IMR-90 (cell line): Measurements from ENCODE around the gene CREBBP. TPM values are rescaled to one million over a fixed set of nuclear protein-coding genes. Genes with fewer than 3 reads are reported as not detected.

Source experiments
- ATAC-seq: fragments of 200-7000 bp; cut with Tn5 transposase; 2 replicates; pipeline ENCODE4 v1.9.1; 2020; ENCODE audit warnings: low read depth, mild to moderate bottlenecking, moderate library complexity
- BruUV-seq: library from RNA; stranded (reverse); fragments of 400-500 nt; replicated peaks from 2 replicates; lab custom pipeline; 2021; lab: Mats Ljungman, UMichigan
- CTCF ChIA-PET: fragments of 300-600 bp; formaldehyde crosslinking; extraction: SDS; loops from one replicate; lab custom pipeline; 2021; ENCODE audit warnings: antibody characterized with exemption; lab: Yijun Ruan, JAX
- POLR2A ChIA-PET: fragments of 300-600 bp; sonication (Branson Sonifier 250); formaldehyde crosslinking; loops from one replicate; lab custom pipeline; 2022; ENCODE audit warnings: antibody characterized with exemption; ENCODE audit not compliant: unreplicated experiment; lab: Charles Lee
- DNase-seq: peaks from one replicate; pipeline ENCODE4 v3.0.0; 2013
- H2AFZ ChIP-seq: replicated peaks from 2 replicates; pipeline ENCODE3; 2013; ENCODE audit warnings: low read length, mild to moderate bottlenecking; ENCODE audit not compliant: poor library complexity
- H2AK5ac ChIP-seq: 2 replicates; pipeline ENCODE4 v1.6.1; 2013; ENCODE audit warnings: low read depth, low read length, inconsistent platforms
- H2AK9ac ChIP-seq: replicated peaks from 2 replicates; pipeline ENCODE3; 2013; ENCODE audit warnings: mild to moderate bottlenecking, low read depth, low read length, moderate library complexity; ENCODE audit not compliant: poor library complexity
- H2BK120ac ChIP-seq: 2 replicates; pipeline ENCODE4 v1.6.1; 2013; ENCODE audit warnings: low read depth, low read length, inconsistent platforms
- H2BK15ac ChIP-seq: 3 replicates; pipeline ENCODE4 v1.6.1; 2013; ENCODE audit warnings: low read depth, low read length, inconsistent platforms
- H2BK20ac ChIP-seq: 2 replicates; pipeline ENCODE4 v1.6.1; 2013; ENCODE audit warnings: low read depth, mild to moderate bottlenecking, inconsistent platforms, low read length, moderate library complexity
- H2BK5ac ChIP-seq: 2 replicates; pipeline ENCODE4 v1.6.1; 2013; ENCODE audit warnings: mild to moderate bottlenecking, low read depth, low read length, inconsistent platforms; ENCODE audit not compliant: poor library complexity, severe bottlenecking
- H3K14ac ChIP-seq: replicated peaks from 2 replicates; pipeline ENCODE4 v1.6.1; 2013; ENCODE audit warnings: low read depth, low read length, inconsistent platforms
- H3K18ac ChIP-seq: 2 replicates; pipeline ENCODE4 v1.6.1; 2013; ENCODE audit warnings: low read depth, low read length, control low read depth
- H3K23ac ChIP-seq: 2 replicates; pipeline ENCODE4 v1.6.1; 2013; ENCODE audit warnings: low read depth, low read length, inconsistent platforms
- H3K27ac ChIP-seq: 2 replicates; pipeline ENCODE4 v1.5.1; 2013; ENCODE audit warnings: mild to moderate bottlenecking, control low read depth, low read length; ENCODE audit not compliant: insufficient read depth
- H3K27me3 ChIP-seq: 2 replicates; pipeline ENCODE4 v1.6.1; 2013; ENCODE audit warnings: low read length; ENCODE audit not compliant: control insufficient read depth, insufficient read depth
- H3K36me3 ChIP-seq: 2 replicates; pipeline ENCODE4 v1.6.1; 2013; ENCODE audit warnings: low read length, mixed read lengths; ENCODE audit not compliant: control insufficient read depth, insufficient read depth
- H3K4ac ChIP-seq: 2 replicates; pipeline ENCODE4 v1.6.1; 2013; ENCODE audit warnings: low read depth, low read length, inconsistent platforms
- H3K4me1 ChIP-seq: 2 replicates; pipeline ENCODE4 v1.6.1; 2013; ENCODE audit warnings: low read length, mixed read lengths; ENCODE audit not compliant: control insufficient read depth, insufficient read depth
- H3K4me2 ChIP-seq: 2 replicates; pipeline ENCODE4 v1.6.1; 2013; ENCODE audit warnings: low read depth, mild to moderate bottlenecking, control low read depth, low read length, moderate library complexity
- H3K4me3 ChIP-seq: 2 replicates; pipeline ENCODE4 v1.5.1; 2013; ENCODE audit warnings: low read depth, mild to moderate bottlenecking, control low read depth, low read length, moderate library complexity; ENCODE audit not compliant: insufficient read depth
- H3K56ac ChIP-seq: 2 replicates; pipeline ENCODE4 v1.6.1; 2013; ENCODE audit warnings: low read length, inconsistent platforms; ENCODE audit not compliant: insufficient read depth; ENCODE audit errors: extremely low read depth
- H3K79me1 ChIP-seq, 2 experiments: 2 replicates each; pipeline ENCODE4 v1.6.1; 2013; ENCODE audit warnings: low read length in 2 of 2, inconsistent platforms in 1 of 2, low read depth in 1 of 2
- H3K9ac ChIP-seq: 2 replicates; pipeline ENCODE4 v1.6.1; 2013; ENCODE audit warnings: low read depth, low read length, control low read depth
- H3K9me1 ChIP-seq: 2 replicates; pipeline ENCODE4 v1.6.1; 2013; ENCODE audit warnings: low read length, inconsistent platforms; ENCODE audit not compliant: insufficient read depth
- H3K9me3 ChIP-seq: 2 replicates; pipeline ENCODE4 v1.6.1; 2013; ENCODE audit warnings: low read length; ENCODE audit not compliant: control insufficient read depth, insufficient read depth
- H4K20me1 ChIP-seq: 2 replicates; pipeline ENCODE4 v1.6.1; 2013; ENCODE audit warnings: low read length, inconsistent platforms; ENCODE audit not compliant: insufficient read depth
- H4K5ac ChIP-seq: 2 replicates; pipeline ENCODE4 v1.6.1; 2013; ENCODE audit warnings: mild to moderate bottlenecking, low read depth, low read length, control low read depth
- H4K8ac ChIP-seq, 2 experiments: 2 replicates each; pipeline ENCODE4 v1.6.1; 2013; ENCODE audit warnings: low read depth in 2 of 2, low read length in 2 of 2, control low read depth in 1 of 2, inconsistent platforms in 1 of 2
- H4K91ac ChIP-seq: 2 replicates; pipeline ENCODE4 v1.6.1; 2013; ENCODE audit warnings: low read depth, low read length, inconsistent platforms; ENCODE audit not compliant: insufficient read depth
- BHLHE40 ChIP-seq: fragments of 150-350 bp; IDR thresholded peaks from 2 replicates; pipeline ENCODE4 v1.6.1; 2016; ENCODE audit warnings: mild to moderate bottlenecking, low read depth, low read length
- CEBPB ChIP-seq: IDR thresholded peaks from 2 replicates; pipeline ENCODE4 v1.6.1; 2012; ENCODE audit warnings: low read depth, low read length, improper control_type of control experiment
- CHD1 ChIP-seq: IDR thresholded peaks from 2 replicates; pipeline ENCODE4 v1.6.1; 2012; ENCODE audit warnings: low read depth, low read length, improper control_type of control experiment
- FOS ChIP-seq: fragments of 150-350 bp; IDR thresholded peaks from 2 replicates; pipeline ENCODE4 v1.6.1; 2016; ENCODE audit warnings: low read depth, low read length
- MAFK ChIP-seq: IDR thresholded peaks from 2 replicates; pipeline ENCODE4 v1.6.1; 2012; ENCODE audit warnings: low read depth, low read length, improper control_type of control experiment
- MAZ ChIP-seq: IDR thresholded peaks from 2 replicates; pipeline ENCODE4 v1.6.1; 2012; ENCODE audit warnings: low read depth, mild to moderate bottlenecking, low read length, improper control_type of control experiment, moderate library complexity, borderline replicate concordance
- MXI1 ChIP-seq: IDR thresholded peaks from 2 replicates; pipeline ENCODE4 v1.6.1; 2012; ENCODE audit warnings: low read depth, mild to moderate bottlenecking, low read length, moderate library complexity, borderline replicate concordance
- NFE2L2 ChIP-seq: fragments of 150-350 bp; IDR thresholded peaks from 2 replicates; pipeline ENCODE4 v1.6.1; 2016; ENCODE audit warnings: low read depth, mild to moderate bottlenecking, low read length
- POLR2A ChIP-seq: IDR thresholded peaks from 2 replicates; pipeline ENCODE4 v1.6.1; 2012; ENCODE audit warnings: mild to moderate bottlenecking, low read depth, low read length
- RAD21 ChIP-seq: IDR thresholded peaks from 2 replicates; pipeline ENCODE4 v1.6.1; 2012; ENCODE audit warnings: low read length, improper control_type of control experiment
- RCOR1 ChIP-seq: IDR thresholded peaks from 2 replicates; pipeline ENCODE4 v1.6.1; 2012; ENCODE audit warnings: mild to moderate bottlenecking, low read length, improper control_type of control experiment; ENCODE audit not compliant: insufficient replicate concordance
- RFX5 ChIP-seq: IDR thresholded peaks from 2 replicates; pipeline ENCODE4 v1.8.0; 2012; ENCODE audit warnings: low read depth, mild to moderate bottlenecking, low read length, moderate library complexity
- SMC3 ChIP-seq: fragments of 150-350 bp; IDR thresholded peaks from 2 replicates; pipeline ENCODE4 v1.6.1; 2016; ENCODE audit warnings: low read depth, mild to moderate bottlenecking, antibody characterized with exemption, low read length, moderate library complexity
- WGBS, 2 experiments: methylation state at CpG; one replicate each; pipeline versions ENCODE4 v1.1.5 to v1.1.7; 2013; ENCODE audit warnings: missing lambda C conversion rate in 2 of 2; ENCODE audit not compliant: insufficient read length in 1 of 2; ENCODE audit errors: extremely low coverage in 2 of 2; 5-methylcytosine and 5-hydroxymethylcytosine counted together
- dilution Hi-C: fragments of 300-500 bp; cut with HindIII; formaldehyde crosslinking; loops from one replicate; pipeline ENCODE4 v1.14.3; 2018; ENCODE audit warnings: low sequenced_read_pairs; ENCODE audit not compliant: unreplicated experiment
- in situ Hi-C: fragments of 300-500 bp; cut with MboI; formaldehyde crosslinking; loops from 3 replicates; pipeline ENCODE4 v1.14.3; 2019; ENCODE audit warnings: low sequenced_read_pairs, inconsistent platforms, mixed read lengths
- intact Hi-C: fragments of 100-400 bp; cut with micrococcal nuclease; formaldehyde crosslinking; loops from 2 replicates; pipeline ENCODE4 v1.10.0; 2022
- polyA plus RNA-seq, 3 experiments: library from polyadenylated mRNA; depleted of rRNA; stranded (reverse); fragments of >200 nt; gene quantifications; 2 replicates each; pipeline ENCODE4 v1.2.3, GENCODE V29; 2012; ENCODE audit warnings: low replicate concordance in 1 of 3
- total RNA-seq: library from RNA; depleted of rRNA; stranded (reverse); fragments of >200 nt; gene quantifications from 2 replicates; pipeline ENCODE4 v1.2.3, GENCODE V29; 2012
- TF ChIP-seq, protein P1 (sequence below): conservative IDR thresholded peaks from 2 replicates; pipeline ENCODE4 v1.5.1; 2012; ENCODE audit warnings: mild to moderate bottlenecking, low read depth, low read length, improper control_type of control experiment
- TF ChIP-seq, protein P2 (sequence below): fragments of 150-350 bp; IDR thresholded peaks from 2 replicates; pipeline ENCODE4 v1.6.1; 2016; ENCODE audit warnings: low read depth, mild to moderate bottlenecking, low read length, moderate library complexity, borderline replicate concordance
- TF ChIP-seq, protein P3 (sequence below): fragments of 150-350 bp; IDR thresholded peaks from 2 replicates; pipeline ENCODE4 v1.6.1; 2017; ENCODE audit warnings: mild to moderate bottlenecking, antibody characterized with exemption, low read length, low read depth

The CREBBP gene
- total and polyA plus RNA-seq, 2 of the 4 experiments (the other 2 are of a cell fraction) = 7.3 to 12.5 TPM

DNA sequence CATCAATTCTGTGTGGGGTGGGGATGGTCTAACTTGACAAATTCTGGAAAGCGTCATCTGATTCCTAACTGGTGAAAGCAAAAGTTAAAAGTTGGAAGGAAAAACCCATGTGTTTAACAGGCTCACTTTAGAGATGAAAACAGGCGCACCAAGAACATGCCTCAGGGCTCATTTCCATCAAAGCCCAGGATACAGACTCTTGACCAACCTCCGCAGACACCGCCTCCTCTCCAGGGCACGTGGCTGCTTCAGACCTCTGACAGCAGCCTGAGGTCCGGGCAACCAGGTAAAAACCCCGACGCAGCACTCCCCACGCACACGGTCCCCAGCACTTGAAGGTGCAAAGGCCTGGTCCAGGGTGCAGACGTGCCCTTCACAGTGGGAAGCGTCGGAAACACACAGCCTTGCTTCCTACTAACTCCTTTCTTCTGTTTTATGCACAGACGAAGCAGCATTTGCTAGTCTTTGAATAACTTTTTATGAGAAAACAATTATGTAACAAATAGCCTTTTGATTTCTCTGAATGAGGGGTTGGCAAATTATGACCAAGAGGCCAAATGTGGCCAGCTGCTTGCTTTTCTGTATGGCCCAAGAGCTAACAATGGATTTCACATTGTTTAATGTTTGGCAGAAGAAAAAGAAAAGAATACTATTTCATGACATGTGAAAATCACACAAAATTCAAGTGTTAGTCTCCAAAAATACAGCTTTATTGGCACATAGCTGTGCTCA, 119.0 kb downstream of the CREBBP start:
- no peak overlapping the region for H3K4me3 ChIP-seq
- DNase-seq (no peak), ATAC-seq (no peak)
- no peaks in the 10 kb centered on the region for H3K4me1 ChIP-seq
- no TSS peak for BruUV-seq
- ChIA-PET POLR2A (no interaction called here), CTCF (no interaction called here)
- no peak overlapping the region for H2BK120ac ChIP-seq
- TF ChIP-seq MXI1 = no peak
- TF ChIP-seq, protein P1, sequence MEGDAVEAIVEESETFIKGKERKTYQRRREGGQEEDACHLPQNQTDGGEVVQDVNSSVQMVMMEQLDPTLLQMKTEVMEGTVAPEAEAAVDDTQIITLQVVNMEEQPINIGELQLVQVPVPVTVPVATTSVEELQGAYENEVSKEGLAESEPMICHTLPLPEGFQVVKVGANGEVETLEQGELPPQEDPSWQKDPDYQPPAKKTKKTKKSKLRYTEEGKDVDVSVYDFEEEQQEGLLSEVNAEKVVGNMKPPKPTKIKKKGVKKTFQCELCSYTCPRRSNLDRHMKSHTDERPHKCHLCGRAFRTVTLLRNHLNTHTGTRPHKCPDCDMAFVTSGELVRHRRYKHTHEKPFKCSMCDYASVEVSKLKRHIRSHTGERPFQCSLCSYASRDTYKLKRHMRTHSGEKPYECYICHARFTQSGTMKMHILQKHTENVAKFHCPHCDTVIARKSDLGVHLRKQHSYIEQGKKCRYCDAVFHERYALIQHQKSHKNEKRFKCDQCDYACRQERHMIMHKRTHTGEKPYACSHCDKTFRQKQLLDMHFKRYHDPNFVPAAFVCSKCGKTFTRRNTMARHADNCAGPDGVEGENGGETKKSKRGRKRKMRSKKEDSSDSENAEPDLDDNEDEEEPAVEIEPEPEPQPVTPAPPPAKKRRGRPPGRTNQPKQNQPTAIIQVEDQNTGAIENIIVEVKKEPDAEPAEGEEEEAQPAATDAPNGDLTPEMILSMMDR = no peak
- TF ChIP-seq, protein P2, sequence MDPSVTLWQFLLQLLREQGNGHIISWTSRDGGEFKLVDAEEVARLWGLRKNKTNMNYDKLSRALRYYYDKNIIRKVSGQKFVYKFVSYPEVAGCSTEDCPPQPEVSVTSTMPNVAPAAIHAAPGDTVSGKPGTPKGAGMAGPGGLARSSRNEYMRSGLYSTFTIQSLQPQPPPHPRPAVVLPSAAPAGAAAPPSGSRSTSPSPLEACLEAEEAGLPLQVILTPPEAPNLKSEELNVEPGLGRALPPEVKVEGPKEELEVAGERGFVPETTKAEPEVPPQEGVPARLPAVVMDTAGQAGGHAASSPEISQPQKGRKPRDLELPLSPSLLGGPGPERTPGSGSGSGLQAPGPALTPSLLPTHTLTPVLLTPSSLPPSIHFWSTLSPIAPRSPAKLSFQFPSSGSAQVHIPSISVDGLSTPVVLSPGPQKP = no peak
- TF ChIP-seq POLR2A = no peak
- no peak for TF ChIP-seq CHD1
- TF ChIP-seq MAZ = no peak
- TF ChIP-seq BHLHE40 = no peak
- TF ChIP-seq NFE2L2 = no peak
- no peak for TF ChIP-seq FOS
- TF ChIP-seq RFX5 = no peak
- TF ChIP-seq MAFK = no peak
- TF ChIP-seq RCOR1 = no peak
- TF ChIP-seq CEBPB = no peak
- no peak for TF ChIP-seq SMC3
- TF ChIP-seq, protein P3, sequence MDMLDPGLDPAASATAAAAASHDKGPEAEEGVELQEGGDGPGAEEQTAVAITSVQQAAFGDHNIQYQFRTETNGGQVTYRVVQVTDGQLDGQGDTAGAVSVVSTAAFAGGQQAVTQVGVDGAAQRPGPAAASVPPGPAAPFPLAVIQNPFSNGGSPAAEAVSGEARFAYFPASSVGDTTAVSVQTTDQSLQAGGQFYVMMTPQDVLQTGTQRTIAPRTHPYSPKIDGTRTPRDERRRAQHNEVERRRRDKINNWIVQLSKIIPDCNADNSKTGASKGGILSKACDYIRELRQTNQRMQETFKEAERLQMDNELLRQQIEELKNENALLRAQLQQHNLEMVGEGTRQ = no peak
- no peak for TF ChIP-seq RAD21
- peaks cover 17% of the 10 kb centered on the region for H4K20me1 ChIP-seq
- intact Hi-C loops = no loop called here
- H3K4me2 ChIP-seq = no peak overlapping the region
- no peak overlapping the region for H2AK9ac ChIP-seq
- H4K8ac ChIP-seq = no peak overlapping the region
- H2BK15ac ChIP-seq = no peak overlapping the region
- dilution Hi-C loops = no loop called here
- H3K56ac ChIP-seq = no peak overlapping the region
- no peak overlapping the region for H3K9ac ChIP-seq
- H3K4ac ChIP-seq = no peak overlapping the region
- in situ Hi-C loops = no loop called here
- H4K91ac ChIP-seq = no peak overlapping the region
- H3K79me1 ChIP-seq = peaks cover 36 to 76% of the 10 kb centered on the region in 2 experiments
- H2BK5ac ChIP-seq = no peak overlapping the region
- peaks cover 53% of the 10 kb centered on the region for H3K36me3 ChIP-seq
- 97% methylated on average over 10 of the region's 14 CpGs; no CpG with 5 or more reads in 1 of the 2 experiments for WGBS, 2 experiments
- 0 out of 2 replicates have a peak, but pooled peaks cover 4% of the 10 kb centered on the region for H3K9me1 ChIP-seq
- H3K9me3 ChIP-seq = no peaks in the 10 kb centered on the region
- no peak overlapping the region for H2AFZ ChIP-seq
- H2BK20ac ChIP-seq = no peak overlapping the region
- no peak overlapping the region for H3K14ac ChIP-seq
- H3K27me3 ChIP-seq = no peaks in the 10 kb centered on the region
- H4K5ac ChIP-seq = no peak overlapping the region
- H2AK5ac ChIP-seq = no peak overlapping the region
- no peak overlapping the region for H3K23ac ChIP-seq
- no peak overlapping the region for H3K18ac ChIP-seq
- no peak overlapping the region for H3K27ac ChIP-seq
